GM19238 (cell line): ENCODE results near the gene IRS1.

Experiments used
- DNase-seq: peaks from one replicate; pipeline ENCODE4 v3.0.0; 2011; ENCODE audit warnings: low spot score; ENCODE audit not compliant: insufficient read length

Gene IRS1

GRCh38 chr2:226758921-226759640, 40.5 kb downstream of the IRS1 start:
- DNase-seq: no peak

DNA sequence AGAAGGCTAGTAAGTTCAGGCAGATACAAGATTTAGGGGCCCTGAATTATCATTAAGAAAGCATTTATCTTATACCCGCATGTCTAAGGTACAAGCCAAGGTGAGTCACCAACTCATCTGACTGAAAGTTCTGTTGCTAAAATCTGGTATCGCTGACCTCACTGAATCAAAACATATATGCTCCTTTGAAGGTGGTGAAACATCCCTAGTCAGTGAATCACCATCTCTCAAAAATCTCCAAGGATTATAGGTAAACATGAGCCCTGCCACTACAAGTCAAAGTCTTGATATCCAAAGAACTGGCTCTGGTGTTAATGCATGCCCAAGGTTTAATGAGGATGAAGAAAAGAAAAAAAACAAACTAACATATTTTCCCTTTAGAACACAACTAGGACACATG, 43.5 kb downstream of the IRS1 start:
- DNase-seq: no peak

- no peak for DNase-seq
These were observed 44.0 kb downstream of the IRS1 start for GRCh38 chr2:226755631-226756030.

- no peak for DNase-seq
These were observed 44.6 kb downstream of the IRS1 start for GRCh38 chr2:226754821-226755604.

GRCh38 chr2:226752887-226753286, 46.7 kb downstream of the IRS1 start:
- DNase-seq: no peak

GRCh38 chr2:226747288-226747687, 52.3 kb downstream of the IRS1 start:
- no peak for DNase-seq

DNA sequence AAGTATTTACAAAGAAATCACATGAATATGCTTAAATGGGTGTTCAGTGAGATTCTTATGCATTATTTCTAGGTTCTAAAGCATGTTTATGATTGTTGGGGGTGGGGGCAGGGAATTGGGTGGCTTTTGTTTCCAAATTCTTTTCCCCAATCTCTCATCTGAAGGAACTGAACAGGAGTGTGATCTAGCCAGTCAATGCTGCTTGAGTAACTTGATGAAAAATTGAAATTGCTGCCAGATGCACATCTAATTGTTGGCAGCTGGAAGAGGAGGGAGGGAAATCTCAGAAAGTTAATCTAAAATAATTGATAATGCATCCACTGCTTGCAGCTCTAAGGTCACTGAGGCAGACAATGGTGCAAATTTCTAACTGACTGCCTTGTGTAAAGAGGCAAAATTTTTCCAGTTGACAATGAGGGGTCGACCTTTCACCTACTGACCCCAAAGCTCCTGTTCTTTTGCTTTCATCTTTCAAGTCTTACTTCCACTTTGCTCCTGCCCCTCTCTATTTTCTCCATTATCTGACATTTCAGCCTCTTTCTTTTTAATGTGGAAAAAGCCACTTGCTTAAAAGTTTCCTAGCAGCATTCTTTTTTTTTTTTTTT, 53.3 kb downstream of the IRS1 start:
- DNase-seq: no peak

GRCh38 chr2:226743915-226744314, 55.7 kb downstream of the IRS1 start:
- no peak for DNase-seq

- no peak for DNase-seq
These were observed 57.3 kb downstream of the IRS1 start for GRCh38 chr2:226742347-226742746.

DNA sequence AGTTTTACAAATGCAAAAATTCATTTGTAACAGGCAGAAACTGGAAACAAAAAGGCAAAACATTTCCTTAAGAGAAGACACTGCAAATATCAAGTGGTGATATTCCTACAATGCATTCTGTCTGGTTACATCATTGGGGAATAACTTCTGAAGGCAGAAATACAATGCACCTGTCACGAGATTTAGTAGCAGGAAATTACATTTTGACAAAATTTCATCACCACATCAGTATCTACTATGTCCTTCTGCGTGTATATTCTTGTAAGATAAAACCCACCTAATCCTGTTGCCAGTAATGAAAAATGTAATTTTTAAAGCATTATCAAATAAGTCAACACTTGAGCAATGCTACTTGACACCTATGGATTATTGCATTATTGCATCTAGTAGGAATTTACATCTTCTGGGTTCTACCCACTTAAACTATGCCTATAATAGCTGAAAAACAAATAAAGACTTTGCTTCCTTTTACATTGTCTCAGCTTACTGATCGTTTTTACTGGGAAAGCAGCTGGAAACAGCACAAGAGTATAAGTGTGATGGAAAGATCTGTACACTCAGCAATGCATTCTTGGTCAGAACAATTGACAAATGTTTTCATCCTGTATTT, 59.5 kb downstream of the IRS1 start:
- DNase-seq: no peak

DNA sequence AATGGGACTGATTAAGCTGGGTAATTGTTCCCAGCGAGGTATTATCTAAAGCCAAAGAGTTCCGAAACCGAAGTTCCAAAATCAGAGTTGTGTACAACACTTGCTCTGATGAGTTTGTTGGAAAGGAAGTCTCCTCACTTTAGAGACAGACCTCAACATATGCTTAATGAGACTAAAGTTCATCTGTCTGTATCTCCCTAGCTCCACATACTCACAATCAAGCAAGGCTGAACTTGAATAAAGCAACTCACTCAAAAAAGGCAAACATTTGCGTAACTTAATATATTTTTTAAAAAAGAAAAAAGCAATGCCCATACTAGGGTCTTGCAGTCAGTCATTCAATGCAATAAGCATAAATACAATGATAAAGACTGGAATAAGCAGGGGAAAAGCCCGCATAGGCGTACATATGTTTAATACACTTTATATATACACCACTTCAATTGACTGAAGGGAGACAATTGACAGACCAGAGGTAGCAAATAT, 60.0 kb downstream of the IRS1 start:
- no peak for DNase-seq

DNA sequence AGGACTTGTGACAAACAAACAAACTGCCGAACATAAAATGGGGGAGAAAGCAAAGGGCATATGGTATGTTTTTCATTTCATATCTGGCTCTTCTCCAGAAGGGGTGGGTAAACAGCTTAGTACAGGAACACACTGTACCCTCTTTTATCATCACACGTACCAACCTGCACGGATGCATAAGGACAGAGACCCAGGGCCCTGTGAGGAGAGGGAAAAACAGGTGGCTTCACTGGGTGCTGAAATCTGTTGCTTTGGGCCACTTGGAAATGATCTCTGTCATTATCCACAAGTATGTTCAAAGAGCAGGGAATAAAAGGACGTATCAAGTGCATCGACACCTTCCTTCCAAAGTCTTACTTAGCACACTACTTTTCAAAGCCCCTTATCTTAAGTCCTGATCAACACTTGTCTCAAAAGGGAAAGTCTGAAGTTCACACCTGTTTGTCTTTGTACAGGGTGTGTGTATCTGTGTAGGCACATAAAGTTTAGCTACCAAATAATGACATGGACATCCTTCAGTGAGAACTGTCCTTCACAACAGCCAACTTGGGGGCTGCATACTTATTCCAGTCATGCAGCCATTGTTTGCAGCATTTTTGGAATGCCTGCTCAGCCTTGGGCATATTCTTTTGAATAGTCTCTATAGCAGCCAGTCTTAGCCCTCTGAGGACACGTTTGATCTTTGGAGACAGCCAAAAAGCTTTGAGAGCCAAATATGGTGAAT, 60.6 kb downstream of the IRS1 start:
- no peak for DNase-seq

DNA sequence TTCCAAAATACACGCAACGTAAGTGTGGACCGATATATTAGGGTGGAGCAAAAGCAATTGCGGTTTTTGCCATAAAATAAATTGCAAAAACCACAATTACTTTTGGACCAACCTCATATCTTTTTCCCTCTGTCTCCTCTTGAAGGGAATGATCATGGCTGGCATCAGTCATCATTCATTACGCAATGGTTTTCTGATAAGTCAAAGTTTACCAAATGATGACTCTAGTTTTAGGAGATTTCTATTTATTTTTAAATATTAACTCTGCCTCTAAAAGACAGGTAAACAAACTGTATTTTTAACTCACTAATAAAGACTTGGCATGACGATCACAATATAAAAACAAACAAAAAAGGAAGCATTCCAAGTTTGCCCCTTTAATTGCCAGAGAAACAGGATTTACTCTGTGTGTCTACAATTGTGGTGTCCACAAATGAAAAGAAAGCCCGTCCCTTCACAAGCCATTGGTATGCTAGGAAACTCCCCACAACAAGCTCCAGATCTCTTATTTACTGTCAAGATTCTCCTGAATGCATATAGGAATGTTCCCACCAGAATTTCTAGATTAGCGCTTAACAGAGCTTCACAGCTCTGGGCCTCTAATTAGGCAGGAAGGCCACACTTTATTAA, 61.3 kb downstream of the IRS1 start:
- no peak for DNase-seq

- DNase-seq: no peak
These were observed 63.2 kb downstream of the IRS1 start for GRCh38 chr2:226736382-226736781.

GRCh38 chr2:226733927-226734564, 65.6 kb downstream of the IRS1 start:
- no peak for DNase-seq

- no peak for DNase-seq
These were observed 66.3 kb downstream of the IRS1 start for GRCh38 chr2:226733189-226733858.

- DNase-seq: no peak
These were observed 67.0 kb downstream of the IRS1 start for GRCh38 chr2:226732478-226733188.

- DNase-seq: no peak
These were observed 69.1 kb downstream of the IRS1 start for GRCh38 chr2:226730481-226730880.

- DNase-seq: no peak
These were observed 70.6 kb downstream of the IRS1 start for GRCh38 chr2:226728996-226729395.
